GM18858 (cell line): Measurements from ENCODE around the gene SEMA3G.

ENCODE experiments used
- ATAC-seq: cut with Tn5 transposase; IDR thresholded peaks from one replicate; pipeline ENCODE4 v1.9.1; 2021; ENCODE audit not compliant: unreplicated experiment

SEMA3G gene

DNA sequence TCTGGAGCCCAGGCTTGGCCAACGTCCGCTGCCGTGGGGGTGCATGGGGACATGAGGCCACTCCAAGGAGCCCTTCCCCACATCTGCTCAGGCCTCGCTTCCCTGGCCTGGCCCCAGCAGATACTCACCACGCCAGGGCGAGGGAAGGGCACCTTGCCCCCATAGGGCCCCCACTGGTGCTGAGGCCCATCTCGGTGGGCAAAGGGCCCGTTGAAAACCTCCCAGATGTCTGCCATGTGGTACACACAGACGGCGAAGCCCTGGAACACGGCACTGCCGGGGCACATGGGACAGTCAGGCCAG is 4.7 kb downstream of the SEMA3G start:
- ATAC-seq: no peak

GRCh38 chr3:52439426-52440248 is 5.3 kb downstream of the SEMA3G start:
- no peak for ATAC-seq

DNA sequence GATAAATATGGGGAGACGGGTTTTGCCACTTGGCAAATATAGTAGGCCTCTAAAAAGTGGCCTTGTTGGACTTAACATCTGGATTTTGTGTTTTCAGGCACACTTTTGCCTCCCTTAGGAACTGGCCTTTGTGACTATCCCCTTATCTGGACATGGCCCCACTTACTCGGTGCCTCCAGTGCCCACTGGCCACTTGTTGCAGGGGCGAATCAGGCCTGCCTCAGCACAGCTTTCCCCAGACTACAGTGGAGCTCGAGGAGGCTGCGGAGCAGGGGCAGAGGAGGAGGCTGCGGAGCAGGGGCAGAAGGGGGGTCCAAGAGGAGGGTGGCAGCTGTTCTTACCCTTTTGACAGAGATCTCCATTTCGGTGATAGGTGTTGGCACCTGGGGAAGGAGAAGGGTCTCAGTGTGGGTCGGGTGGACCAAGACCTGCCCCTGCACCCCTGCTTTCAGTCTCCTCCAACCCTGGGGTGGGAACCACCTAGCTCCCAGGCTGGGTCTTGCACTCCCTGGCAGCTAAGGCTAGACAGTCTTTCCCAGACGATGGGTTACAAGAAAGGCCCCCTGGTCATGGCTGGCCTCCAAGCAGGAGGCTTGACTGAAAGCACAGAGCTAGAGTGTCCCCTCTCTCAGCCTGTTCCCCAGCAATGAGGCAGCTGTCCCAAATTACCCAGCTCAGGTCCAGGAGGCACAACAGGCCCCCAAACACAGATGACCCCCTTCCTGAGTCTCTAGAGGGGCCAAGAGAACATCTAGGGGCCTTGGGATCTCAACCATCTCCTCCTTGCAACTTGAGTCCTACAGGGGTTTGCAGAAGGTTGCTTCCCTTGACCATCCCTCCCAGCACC is 6.1 kb downstream of the SEMA3G start:
- no peak for ATAC-seq

DNA sequence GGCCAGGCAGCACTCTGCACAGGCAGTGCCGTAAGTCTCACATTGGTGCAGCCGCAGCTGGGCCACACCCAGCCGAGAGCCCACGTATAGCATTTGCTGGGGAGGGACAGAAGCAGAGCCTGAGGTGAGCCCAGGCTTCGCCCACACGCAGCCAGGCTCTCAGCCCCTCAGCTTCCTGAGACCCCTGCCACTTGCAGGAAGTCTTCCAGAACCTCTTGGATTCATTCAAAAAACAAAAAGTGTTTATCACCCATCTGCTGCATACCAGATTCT is 6.9 kb downstream of the SEMA3G start:
- ATAC-seq: no peak

GRCh38 chr3:52437326-52438103 is 7.4 kb downstream of the SEMA3G start:
- no peak for ATAC-seq

- no peak for ATAC-seq
Observed at GRCh38 chr3:52436500-52437149, 8.3 kb downstream of the SEMA3G start.

GRCh38 chr3:52435246-52436101 is 9.4 kb downstream of the SEMA3G start:
- ATAC-seq: no peak

DNA sequence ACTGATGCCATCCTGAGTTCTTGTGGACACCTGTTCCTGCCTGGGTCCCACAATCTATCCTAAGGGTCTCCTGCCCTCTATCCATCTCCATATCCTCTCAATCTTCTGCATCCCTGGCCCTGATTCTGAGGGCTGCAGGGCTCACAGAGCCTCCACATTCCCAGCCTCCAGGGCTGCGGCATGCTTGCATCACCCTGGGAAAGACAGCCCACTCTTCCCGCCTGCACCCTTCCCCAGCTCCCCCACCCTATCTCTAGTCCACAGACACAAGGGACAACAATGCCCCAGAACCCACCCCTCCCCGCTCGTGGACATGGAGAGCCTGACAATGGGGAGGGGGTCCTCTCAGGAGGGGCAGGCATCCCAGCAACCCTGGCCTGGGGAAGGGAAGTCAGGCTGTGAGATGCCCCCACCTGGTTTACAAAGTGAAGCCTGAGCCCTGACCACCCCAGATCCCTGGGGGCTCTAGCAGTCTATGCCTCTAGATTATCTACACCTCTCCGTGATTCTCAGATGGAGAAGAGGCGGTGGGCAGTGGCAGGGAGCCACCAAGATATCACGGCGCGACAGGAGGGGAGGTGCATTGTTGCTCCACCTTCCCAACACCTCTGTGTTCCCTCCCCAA is 10.3 kb downstream of the SEMA3G start:
- no peak for ATAC-seq

DNA sequence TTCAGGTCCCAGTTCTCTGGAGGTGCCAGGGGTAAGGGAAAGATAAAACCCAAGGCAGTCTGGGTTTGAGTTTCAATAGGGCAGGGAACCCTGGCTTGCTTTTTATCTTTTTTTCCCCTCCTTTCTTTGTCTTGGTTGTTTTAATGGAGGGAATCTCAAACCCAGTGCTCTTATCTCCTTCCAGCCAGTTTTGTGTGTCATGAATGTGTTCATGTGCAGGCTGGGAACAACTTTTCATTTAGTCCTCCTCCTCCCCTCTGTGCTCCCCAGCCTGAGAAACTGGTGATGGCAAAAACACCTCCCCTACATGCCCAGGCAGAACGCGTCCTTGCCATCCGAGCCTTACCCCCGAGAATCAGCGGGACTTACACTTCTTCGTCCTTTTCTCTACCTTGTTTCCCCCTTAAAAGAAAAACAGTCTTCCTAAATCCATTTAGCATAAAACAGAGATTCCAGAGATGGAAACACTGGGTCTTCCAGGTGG is 10.9 kb downstream of the SEMA3G start:
- ATAC-seq: no peak

GRCh38 chr3:52433328-52433995 is 11.4 kb downstream of the SEMA3G start:
- ATAC-seq: no peak

GRCh38 chr3:52432691-52433141 is 12.2 kb downstream of the SEMA3G start:
- ATAC-seq: no peak

GRCh38 chr3:52432225-52432624 is 12.7 kb downstream of the SEMA3G start:
- no peak for ATAC-seq

DNA sequence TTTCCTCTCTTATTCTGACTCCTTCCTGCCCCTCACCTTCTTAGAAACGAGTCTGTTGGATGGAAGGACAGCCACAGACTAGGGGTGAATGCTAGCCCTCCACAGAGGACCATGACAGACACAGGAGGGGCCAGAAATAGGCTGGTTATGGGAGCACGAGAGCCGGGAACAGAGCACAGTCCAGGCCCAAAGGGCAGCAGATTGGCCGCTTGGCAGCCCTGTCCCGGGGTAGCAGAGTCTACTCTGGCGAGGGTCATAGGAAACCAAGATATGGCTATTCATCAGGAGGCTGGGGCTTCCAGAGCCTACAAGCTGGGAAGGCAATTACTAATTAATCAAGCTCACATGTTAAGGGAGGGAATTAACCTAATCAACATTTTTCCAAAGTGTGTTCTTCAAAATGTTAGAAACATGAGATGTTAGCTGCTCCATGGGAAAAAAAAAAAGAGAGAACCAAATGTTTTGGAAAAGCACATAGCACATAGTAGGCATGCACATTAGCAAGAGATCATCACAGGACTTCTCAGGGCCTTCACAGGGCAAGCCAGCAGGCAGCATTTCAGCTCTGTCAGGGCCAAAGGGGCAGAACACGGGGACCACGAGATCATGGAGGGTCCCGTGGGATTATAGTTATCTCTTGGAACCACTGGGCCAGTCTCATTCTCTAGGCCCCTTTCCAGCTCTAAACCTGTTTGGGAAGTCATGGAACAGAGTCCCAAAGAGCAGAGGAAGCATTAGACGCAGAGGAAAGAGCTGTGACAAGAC is 13.3 kb downstream of the SEMA3G start:
- ATAC-seq: no peak

DNA sequence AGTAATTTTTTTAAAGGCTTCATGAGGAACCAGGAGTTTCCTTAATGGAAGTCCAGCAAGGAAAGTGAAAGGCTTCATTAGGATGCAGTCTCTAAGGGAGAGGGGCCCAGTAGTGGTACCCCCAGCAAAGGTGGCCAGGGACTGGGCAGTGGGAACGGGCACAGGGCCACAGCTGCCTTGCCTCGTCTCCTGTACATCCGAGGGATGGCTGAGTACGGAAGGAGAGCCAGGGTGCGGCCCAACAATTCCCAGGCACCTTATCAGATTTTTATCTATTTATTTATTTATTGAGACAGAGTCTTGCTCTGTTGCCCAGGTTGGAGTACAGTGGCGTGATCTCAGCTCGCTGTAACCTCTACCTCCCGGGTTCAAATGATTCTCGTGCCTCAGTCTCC is 14.5 kb downstream of the SEMA3G start:
- ATAC-seq: no peak

- no peak for ATAC-seq
Observed at GRCh38 chr3:52429779-52430415, 15.0 kb downstream of the SEMA3G start.

GRCh38 chr3:52429031-52429430 is 15.9 kb downstream of the SEMA3G start:
- ATAC-seq: no peak

DNA sequence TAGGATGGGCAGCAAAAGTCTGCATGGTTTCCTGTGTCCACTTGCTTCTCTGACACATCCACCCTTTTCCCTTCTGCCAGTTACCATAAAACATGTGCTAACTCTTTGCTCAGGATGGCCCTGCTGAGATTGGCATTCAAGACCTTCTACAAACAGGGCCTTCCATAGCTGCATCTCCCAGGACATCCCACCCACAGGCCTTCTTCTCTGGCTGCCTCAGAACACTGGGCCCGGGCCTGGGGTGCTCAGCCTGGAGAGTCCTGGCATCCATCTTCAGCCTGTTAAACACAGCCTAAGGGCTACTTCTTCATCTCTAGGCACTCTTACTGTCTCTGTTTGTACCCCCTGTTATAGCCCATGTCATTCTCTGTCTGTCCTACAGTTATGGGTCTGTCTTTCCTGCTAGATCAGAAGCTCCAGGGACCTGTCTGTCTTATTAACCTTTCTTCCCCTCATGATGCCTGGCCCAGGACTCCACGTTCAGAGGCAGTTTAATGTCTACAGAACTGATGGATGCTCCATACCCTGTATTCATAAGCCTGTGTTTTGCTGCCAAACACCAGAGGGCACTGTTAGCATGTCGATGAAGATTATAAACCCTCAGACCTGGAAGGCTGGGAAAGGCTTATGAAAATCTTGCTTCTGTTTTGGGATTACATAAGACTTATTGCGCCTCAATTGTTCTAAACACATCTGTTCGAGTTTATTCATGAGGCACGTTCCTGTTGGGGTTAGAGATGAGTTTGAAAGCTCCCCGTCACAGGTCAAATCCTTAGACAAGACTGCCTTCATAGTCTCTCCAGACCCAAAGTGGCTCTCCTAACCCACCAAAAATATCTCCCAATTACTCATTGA is 16.5 kb downstream of the SEMA3G start:
- ATAC-seq: no peak
